Natural killer cell treated with Interleukin-12 subunit alpha and Interleukin-12 subunit beta and Interleukin-15 and Interleukin-18, amount 100 ng/mL, for 72 hours (primary cell): ENCODE measurements around the gene FRYL. TPM values are rescaled to one million over a fixed set of nuclear protein-coding genes. Genes with fewer than 3 reads are reported as not detected.
A peak's percentile ranks its signal among the peaks of the same experiment; 100 is the strongest.

Source experiments
- ATAC-seq, 2 donors: fragments of 150-1000 bp; cut with Tn5 transposase in 1 of 2; sonication (Bioruptor Pico), chemical (Tn5 transposase) in 1 of 2; 2 replicates each; pipeline ENCODE4 v1.10.0; 2021
- DNase-seq: peaks from one replicate; pipeline ENCODE4 v3.0.0; 2022; ENCODE audit warnings: low spot score
- H3K27ac Mint-ChIP-seq, 2 donors: 1 replicate in 1 of 2; 2 replicates in 1 of 2; pipeline ENCODE4 v1.8.0; 2022; ENCODE audit warnings: mixed read lengths in 2 of 2, mild to moderate bottlenecking in 1 of 2, moderate library complexity in 1 of 2
- H3K27me3 Mint-ChIP-seq, 2 donors: 1 replicate in 1 of 2; 2 replicates in 1 of 2; pipeline ENCODE4 v1.8.0; 2022; ENCODE audit warnings: mixed read lengths in 2 of 2
- H3K36me3 Mint-ChIP-seq: one replicate; pipeline ENCODE4 v1.8.0; 2022; ENCODE audit warnings: mixed read lengths
- H3K4me1 Mint-ChIP-seq, 2 donors: 1 replicate in 1 of 2; 2 replicates in 1 of 2; pipeline ENCODE4 v1.8.0; 2022; ENCODE audit warnings: low read depth in 2 of 2, mixed read lengths in 2 of 2, mild to moderate bottlenecking in 1 of 2
- H3K4me3 Mint-ChIP-seq: one replicate; pipeline ENCODE4 v1.8.0; 2022; ENCODE audit warnings: mixed read lengths
- H3K9me3 Mint-ChIP-seq: 2 replicates; pipeline ENCODE4 v1.8.0; 2022; ENCODE audit warnings: mixed read lengths
- total RNA-seq, 2 donors: library from RNA; stranded (reverse); gene quantifications; one replicate each; pipeline ENCODE4 v1.2.3, GENCODE V29; 2022

FRYL gene
- total RNA-seq, 2 donors from 2014 or later = 99.0 to 113 TPM

- H3K27me3 Mint-ChIP-seq = peaks cover 0 to 10% of the 10 kb centered on the region in 2 donors
- H3K36me3 Mint-ChIP-seq = no peaks in the 10 kb centered on the region
- H3K27ac Mint-ChIP-seq = no peak overlapping the region
- ATAC-seq (no peak), DNase-seq (no peak)
- H3K9me3 Mint-ChIP-seq = no peaks in the 10 kb centered on the region
- no peaks in the 10 kb centered on the region for H3K4me1 Mint-ChIP-seq
- no peak overlapping the region for H3K4me3 Mint-ChIP-seq
Observed at GRCh38 chr4:48796927-48797679, 17.0 kb upstream of the FRYL start.

DNA sequence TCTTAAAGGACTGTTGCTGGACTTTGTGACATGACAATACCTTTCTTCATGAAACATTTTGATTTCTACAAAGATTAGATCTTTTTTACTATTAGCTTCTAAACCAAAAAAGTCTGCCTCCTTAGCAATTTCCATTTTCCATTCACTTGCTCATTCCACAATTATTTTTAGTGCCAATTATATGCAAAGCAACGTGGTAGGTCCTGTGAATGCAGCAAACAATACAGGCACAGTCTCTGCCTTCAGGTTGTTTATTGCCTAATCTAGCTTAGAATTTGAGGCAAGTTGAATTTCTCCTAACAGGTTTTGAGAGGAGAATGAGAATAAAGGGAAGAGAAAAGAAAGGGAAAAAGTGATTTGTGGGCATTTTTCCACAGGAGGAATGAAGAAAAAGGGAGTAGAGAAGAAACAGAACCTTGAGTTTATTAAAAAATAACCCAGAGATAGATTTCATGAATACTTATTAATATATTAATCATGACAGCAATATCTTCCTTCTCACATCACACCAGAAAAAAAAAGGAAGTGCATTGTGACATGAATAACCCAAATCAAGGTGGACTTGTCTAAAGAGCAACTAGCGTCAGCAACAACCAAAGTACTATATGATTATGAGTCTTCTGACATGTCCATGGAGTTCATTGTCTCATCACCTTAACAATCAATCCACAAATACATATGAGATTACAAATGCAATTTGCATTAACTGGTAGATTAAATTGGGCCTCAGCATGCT lies 16.3 kb upstream of the FRYL start:
- Mint-ChIP-seq H3K9me3 (no peaks in the 10 kb centered on the region), H3K27me3 (peaks cover 0 to 10% of the 10 kb centered on the region in 2 donors), H3K36me3 (no peaks in the 10 kb centered on the region), H3K4me3 (no peak overlapping the region), H3K4me1 (no peaks in the 10 kb centered on the region), H3K27ac (no peak overlapping the region)
- DNase-seq = no peak
- no peak for ATAC-seq

DNA sequence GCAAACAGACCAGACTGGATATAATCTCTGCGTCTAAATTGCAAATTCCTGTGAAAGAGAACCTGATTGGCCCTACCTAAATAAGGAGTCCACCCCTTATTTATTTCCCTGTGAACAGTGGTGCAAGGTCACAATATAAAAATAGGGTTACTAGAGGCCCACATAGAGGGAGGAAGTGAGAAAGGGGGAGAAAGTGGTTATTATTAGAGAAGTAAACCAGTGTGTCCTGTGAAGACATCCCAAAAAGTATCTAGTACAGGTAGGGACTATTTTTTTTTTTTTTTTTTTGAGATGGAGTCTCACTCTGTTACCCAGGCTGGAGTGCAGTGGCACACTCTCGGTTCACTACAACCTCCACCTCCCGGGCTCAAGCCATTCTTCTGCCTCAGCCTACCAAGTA lies 15.0 kb upstream of the FRYL start:
- H3K4me3 Mint-ChIP-seq = no peak overlapping the region
- DNase-seq (no peak), ATAC-seq (no peak)
- no peaks in the 10 kb centered on the region for H3K9me3 Mint-ChIP-seq
- no peaks in the 10 kb centered on the region for H3K4me1 Mint-ChIP-seq
- H3K27me3 Mint-ChIP-seq = peaks cover 3 to 16% of the 10 kb centered on the region in 2 donors
- no peak overlapping the region for H3K27ac Mint-ChIP-seq
- no peaks in the 10 kb centered on the region for H3K36me3 Mint-ChIP-seq

DNA sequence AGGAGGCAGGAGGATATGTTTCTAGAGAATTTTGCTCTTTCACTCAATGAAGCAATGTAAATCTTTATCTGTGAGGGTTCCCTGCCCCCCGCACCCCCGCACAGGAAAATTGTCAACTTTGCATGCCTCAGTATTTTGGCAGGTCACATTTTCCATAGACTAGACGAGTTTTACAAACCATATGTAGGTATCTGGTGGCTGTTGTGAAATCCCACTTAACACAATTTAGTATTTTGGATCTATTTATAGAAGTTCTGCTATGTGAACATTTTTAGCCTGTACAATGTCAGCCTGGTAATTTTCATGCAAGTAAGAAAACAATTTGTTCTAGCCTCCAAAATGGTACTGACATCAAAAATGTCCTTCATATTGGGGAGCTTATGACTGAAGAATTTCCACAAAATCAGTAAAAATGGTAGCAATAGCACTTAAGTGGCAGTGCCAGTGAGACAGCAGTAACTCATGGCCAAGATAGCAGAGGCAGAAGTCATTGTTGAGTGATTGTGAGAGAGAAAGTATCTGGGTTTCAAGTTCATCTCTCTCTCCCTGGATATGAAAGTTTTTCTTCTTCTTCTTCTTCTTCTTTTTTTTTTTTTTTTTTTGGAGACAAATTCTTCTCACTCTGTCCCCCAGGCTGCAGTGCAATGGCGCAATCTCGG lies 12.4 kb upstream of the FRYL start:
- Mint-ChIP-seq H3K4me3 (no peak overlapping the region), H3K27me3 (peaks cover 3 to 7% of the 10 kb centered on the region in 2 donors), H3K4me1 (no peaks in the 10 kb centered on the region), H3K9me3 (no peaks in the 10 kb centered on the region), H3K36me3 (no peaks in the 10 kb centered on the region), H3K27ac (no peak overlapping the region)
- no peak for DNase-seq
- no peak for ATAC-seq

- ATAC-seq = no peak
- H3K4me3 Mint-ChIP-seq = no peak overlapping the region
- no peaks in the 10 kb centered on the region for H3K9me3 Mint-ChIP-seq
Observed at GRCh38 chr4:48791313-48791712, 11.2 kb upstream of the FRYL start.

GRCh38 chr4:48790561-48790960 lies 10.5 kb upstream of the FRYL start:
- no peaks in the 10 kb centered on the region for H3K9me3 Mint-ChIP-seq
- H3K4me3 Mint-ChIP-seq = no peak overlapping the region
- DNase-seq = no peak
- no peak for ATAC-seq
- no peaks in the 10 kb centered on the region for H3K4me1 Mint-ChIP-seq
- peaks cover 3 to 7% of the 10 kb centered on the region in 2 donors for H3K27me3 Mint-ChIP-seq
- no peaks in the 10 kb centered on the region for H3K36me3 Mint-ChIP-seq
- no peak overlapping the region for H3K27ac Mint-ChIP-seq

More at GRCh38 chr4:48791313-48791712, 11.2 kb upstream of the FRYL start:
- no peak for DNase-seq
- Mint-ChIP-seq H3K27ac (no peak overlapping the region), H3K4me1 (no peaks in the 10 kb centered on the region), H3K36me3 (no peaks in the 10 kb centered on the region), H3K27me3 (peaks cover 3 to 7% of the 10 kb centered on the region in 2 donors)

GRCh38 chr4:48787056-48787455 lies 7.0 kb upstream of the FRYL start:
- Mint-ChIP-seq H3K27me3 (peaks cover 3 to 7% of the 10 kb centered on the region in 2 donors), H3K27ac (no peak overlapping the region), H3K36me3 (no peaks in the 10 kb centered on the region), H3K4me1 (no peaks in the 10 kb centered on the region), H3K9me3 (no peaks in the 10 kb centered on the region), H3K4me3 (no peak overlapping the region)
- ATAC-seq = no peak
- no peak for DNase-seq

- Mint-ChIP-seq H3K27me3 (peaks cover 3 to 7% of the 10 kb centered on the region in 2 donors), H3K36me3 (no peaks in the 10 kb centered on the region), H3K9me3 (no peaks in the 10 kb centered on the region), H3K4me3 (no peak overlapping the region), H3K4me1 (no peaks in the 10 kb centered on the region), H3K27ac (no peak overlapping the region)
- ATAC-seq (no peak), DNase-seq (no peak)
Observed at GRCh38 chr4:48786549-48786948, 6.5 kb upstream of the FRYL start.

GRCh38 chr4:48785302-48785701 lies 5.2 kb upstream of the FRYL start:
- H3K9me3 Mint-ChIP-seq = no peaks in the 10 kb centered on the region
- no peaks in the 10 kb centered on the region for H3K36me3 Mint-ChIP-seq
- H3K4me1 Mint-ChIP-seq = peaks cover 6 to 10% of the 10 kb centered on the region in 2 donors
- DNase-seq (no peak), ATAC-seq (no peak)
- H3K27ac Mint-ChIP-seq = no peak overlapping the region
- H3K4me3 Mint-ChIP-seq = no peak overlapping the region
- H3K27me3 Mint-ChIP-seq = peaks cover 2 to 3% of the 10 kb centered on the region in 2 donors

DNA sequence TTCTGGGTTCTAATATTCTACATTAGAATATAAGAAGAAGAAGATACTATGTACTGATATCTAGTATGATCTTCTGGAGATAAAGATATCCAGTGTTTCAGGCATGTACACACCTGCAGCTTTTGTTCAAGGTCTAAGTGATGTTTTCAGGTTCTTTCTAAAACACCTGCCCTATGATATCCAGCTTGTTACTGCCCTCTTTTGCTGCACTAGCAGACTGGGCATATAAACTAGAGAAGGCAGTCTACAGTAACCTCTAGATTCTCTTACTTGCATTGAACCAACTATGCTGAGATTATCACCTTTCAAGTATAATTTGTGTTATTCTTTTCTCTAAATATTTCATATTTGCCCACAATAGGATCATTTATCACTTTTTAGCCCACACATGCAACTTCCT lies 1.9 kb upstream of the FRYL start:
- ATAC-seq (no peak), DNase-seq (no peak)
- Mint-ChIP-seq H3K4me1 (peaks cover 17 to 30% of the 10 kb centered on the region in 2 donors), H3K36me3 (no peaks in the 10 kb centered on the region), H3K27me3 (no peaks in the 10 kb centered on the region), H3K27ac (peak overlapping the region in 1 of 2 donors; percentile 85), H3K4me3 (no peak overlapping the region), H3K9me3 (no peaks in the 10 kb centered on the region)

DNA sequence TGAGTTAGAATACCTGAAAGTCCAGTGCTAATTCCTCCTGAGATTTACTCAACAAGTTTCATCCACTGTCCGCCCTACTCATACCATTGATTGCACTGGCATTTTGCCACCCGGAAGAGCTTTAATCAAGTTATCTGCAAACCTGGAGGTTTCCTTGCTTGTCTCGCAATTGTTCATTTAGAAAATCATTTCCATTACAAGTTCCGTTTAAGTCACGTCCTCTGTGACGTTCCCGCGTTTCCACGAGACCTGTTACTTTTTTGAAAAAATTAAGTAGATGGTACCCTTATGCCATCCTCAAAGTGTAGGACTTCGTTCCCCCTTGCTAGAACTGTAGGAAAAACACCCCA lies 761 bp upstream of the FRYL start:
- Mint-ChIP-seq H3K4me1 (peaks cover 25 to 39% of the 10 kb centered on the region in 2 donors), H3K27me3 (no peaks in the 10 kb centered on the region), H3K27ac (peak overlapping the region; percentile 75 to 85), H3K9me3 (no peaks in the 10 kb centered on the region), H3K36me3 (no peaks in the 10 kb centered on the region), H3K4me3 (peak overlapping the region; percentile 89)
- ATAC-seq (no peak), DNase-seq (no peak)

DNA sequence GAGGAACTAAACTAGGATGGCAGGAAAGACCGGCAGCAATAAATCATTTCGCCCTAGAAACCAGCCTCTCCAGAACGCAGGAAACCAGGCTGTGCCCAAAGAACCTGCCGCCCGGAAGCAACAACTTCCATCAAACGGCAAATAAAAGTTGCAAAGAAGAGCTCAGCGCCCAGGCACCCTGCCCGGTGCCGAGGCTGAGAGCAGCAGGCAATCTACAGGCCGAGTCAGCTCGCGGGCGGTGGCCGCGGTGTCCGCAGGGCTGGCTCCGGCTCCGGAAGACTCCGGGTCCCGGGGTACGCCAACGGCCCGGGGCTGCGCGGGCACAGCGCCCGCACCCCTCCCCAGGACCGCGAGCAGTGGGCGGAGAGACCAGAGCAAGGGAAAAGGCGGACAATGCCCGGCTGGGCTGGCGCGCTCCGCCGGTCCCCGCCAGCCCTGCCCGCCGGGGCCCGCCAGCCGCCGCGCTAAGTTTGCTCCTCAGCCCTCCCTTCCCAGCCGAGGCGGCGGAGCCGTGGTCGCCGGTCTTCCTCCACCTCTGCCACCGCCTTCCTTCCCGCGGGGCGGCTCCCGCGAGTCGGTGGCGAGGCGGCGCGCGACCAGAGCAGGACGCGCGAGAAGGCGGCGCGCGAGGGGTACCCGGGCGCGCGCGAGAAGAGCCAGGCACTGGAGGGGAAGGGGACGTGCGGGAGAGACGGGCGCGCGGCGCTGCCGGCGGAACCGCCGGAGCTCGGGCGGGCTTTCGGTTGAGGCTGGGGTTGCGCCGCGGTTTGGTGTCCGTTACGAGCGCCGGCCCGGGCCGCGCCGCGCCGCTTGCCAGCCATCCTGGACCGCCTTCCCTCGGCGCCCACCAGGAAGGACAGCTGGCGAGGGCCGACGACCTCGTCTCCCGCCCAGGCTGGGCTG lies 733 bp downstream of the FRYL start:
- ATAC-seq = peak; percentile 58 to 63
- Mint-ChIP-seq H3K4me1 (peaks cover 33 to 39% of the 10 kb centered on the region in 2 donors), H3K27me3 (no peaks in the 10 kb centered on the region), H3K36me3 (no peaks in the 10 kb centered on the region), H3K9me3 (no peaks in the 10 kb centered on the region), H3K4me3 (peak overlapping the region; percentile 89), H3K27ac (peak overlapping the region; percentile 81 to 86)
- peak; percentile 79 for DNase-seq

DNA sequence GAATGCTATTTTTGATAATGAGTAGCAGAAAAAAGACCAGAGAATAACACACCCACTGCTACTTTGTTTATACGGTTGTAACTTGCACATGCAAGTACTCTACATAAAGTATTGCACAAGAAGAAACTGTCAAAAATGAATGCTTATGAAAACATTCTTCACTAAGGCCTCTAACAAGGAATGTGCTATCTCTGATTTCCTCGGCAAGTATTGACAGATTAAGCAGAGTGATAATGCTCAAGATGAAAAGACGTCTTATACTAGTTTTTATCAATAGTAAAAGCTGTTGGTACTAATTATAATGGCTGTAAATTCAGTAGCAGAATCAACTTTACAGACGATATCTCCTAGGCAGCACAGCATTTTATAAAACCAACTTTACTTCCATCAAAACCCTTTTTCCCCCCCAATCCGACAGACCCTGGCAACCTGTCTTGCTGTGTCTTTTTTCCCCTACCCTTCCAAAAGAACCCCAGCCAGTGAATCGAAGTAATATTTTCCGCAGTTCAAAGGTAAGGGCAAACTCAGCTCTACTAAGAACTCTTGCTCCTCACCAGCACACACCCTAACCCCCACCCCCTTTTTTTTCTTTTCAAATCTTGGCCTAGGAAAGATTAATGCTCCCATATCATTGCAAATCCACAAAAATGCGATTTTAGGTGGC lies 1.5 kb downstream of the FRYL start:
- no peak for ATAC-seq
- Mint-ChIP-seq H3K27me3 (no peaks in the 10 kb centered on the region), H3K36me3 (no peaks in the 10 kb centered on the region), H3K4me1 (peaks cover 34 to 39% of the 10 kb centered on the region in 2 donors), H3K4me3 (peak overlapping the region; percentile 89), H3K9me3 (no peaks in the 10 kb centered on the region), H3K27ac (peak overlapping the region; percentile 81 to 86)
- no peak for DNase-seq
